ENCODE results near the gene UNC5C.

The UNC5C gene

GRCh38 chr4:95548738-95549245 is at the start of gene UNC5C:
TSS of gene UNC5C (minus strand) at chr4:95548973.
- no peak for DNase-seq

GRCh38 chr4:95596676-95597075 is 47.9 kb upstream of the UNC5C start:
- DNase-seq, result no peak

- DNase-seq, result no peak
Observed at GRCh38 chr4:95594629-95595028, 45.9 kb upstream of the UNC5C start.

- no peak for DNase-seq
Observed at GRCh38 chr4:95594013-95594412, 45.2 kb upstream of the UNC5C start.

GRCh38 chr4:95591278-95591677 is 42.5 kb upstream of the UNC5C start:
- DNase-seq, result no peak

GRCh38 chr4:95590615-95591014 is 41.8 kb upstream of the UNC5C start:
- no peak for DNase-seq

- DNase-seq, result no peak
Observed at GRCh38 chr4:95585016-95585695, 36.4 kb upstream of the UNC5C start.

DNA sequence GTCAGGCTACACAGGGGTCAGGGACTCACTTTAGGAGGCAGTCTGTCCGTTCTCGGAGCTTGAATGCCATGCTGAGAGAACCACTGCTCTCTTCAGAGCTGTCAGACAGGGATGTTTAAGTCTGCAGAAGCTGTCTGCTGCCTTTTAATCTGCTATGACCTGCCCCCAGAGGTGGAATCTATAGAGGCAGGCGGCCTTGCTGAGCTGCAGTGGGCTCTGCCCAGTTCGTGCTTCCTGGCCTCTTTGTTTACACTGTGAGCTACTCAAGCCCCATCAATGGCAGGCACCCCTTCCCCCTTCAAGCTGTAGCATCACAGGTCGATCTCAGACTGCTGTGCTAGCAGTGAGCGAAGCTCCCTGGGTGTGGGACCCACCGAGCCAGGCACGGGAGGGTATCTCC is 31.5 kb upstream of the UNC5C start:
- no peak for DNase-seq

- DNase-seq, result no peak
Observed at GRCh38 chr4:95572304-95572991, 23.7 kb upstream of the UNC5C start.

DNA sequence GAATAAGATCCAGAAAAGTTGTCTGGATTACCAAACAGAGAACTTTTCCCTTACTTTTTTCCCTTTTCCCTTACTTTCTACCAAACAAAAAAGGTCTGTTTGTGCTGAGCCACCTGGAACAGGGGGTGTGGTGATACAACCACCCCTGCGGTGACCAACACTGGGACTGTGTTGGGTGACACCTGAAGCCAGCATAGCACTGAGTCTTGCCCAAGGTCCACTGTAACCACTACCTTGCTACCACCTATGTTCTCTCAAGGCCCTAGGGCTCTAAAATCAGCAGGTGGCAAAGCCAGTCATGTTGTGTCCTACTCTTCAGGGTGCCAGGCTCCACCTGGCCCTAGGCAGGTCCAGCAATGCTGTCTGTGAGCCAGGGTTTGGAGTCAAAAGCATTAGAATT is 22.8 kb upstream of the UNC5C start:
- DNase-seq, result no peak

GRCh38 chr4:95563638-95564337 is 15.0 kb upstream of the UNC5C start:
- DNase-seq, result no peak

- DNase-seq, result no peak
Observed at GRCh38 chr4:95560774-95561173, 12.0 kb upstream of the UNC5C start.

DNA sequence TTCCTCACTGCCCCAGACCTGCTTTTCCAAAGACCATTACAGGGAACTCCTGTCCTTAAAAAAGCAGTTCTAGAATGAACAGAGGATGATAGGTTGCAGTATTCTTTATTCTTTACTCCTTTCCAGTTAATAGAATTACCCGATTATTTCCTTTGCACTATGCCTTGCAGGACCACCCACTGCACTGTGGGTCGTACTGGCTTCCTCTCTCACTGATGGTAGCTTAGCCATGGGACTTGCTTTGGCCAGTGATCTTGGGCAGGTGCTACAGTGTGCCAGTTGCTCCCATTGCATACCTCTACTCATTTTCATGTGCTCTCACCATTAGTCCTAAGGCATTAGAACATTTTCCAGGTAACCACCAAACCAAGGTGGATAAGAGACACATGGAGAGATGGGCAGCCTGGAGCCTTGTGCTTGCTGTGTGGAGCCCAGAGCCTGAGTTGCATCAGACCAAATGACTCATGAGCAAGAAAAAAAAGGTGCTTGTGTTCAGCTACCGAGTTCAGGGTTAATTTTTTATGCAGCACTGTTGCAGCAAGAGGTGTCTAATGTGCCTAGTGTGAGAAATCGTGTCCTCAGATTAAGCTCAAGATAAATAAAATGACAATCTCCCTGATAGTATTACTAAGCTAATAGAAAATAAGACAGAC is 7.6 kb upstream of the UNC5C start:
- DNase-seq, result no peak

DNA sequence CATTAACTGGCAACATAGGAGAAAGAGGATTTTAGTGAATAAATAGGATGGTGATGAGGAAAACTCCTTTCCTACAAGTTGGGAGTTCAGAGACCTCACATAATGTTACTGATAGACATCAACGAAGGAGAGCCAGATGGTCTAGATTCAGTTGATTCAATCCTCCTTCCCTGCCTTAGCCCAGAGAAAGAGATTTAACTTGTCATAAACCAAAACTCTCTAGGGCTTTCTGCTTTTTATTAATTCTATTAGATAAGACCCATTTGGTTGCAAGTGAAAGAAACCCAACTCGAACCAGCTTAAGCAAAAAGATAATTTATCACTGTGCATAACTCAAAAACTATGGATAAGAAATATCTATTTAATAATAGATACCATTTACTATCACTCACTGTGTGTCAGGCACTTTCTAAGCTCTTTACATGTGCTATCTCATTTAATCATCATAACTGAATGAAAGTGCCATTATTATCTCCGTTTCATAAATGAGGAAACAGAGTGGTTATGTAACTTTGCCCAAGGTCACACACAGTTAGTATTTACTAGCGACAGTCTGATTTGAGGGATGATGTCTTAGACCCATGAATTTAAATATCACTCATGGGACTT is 4.3 kb upstream of the UNC5C start:
- DNase-seq, result no peak

DNA sequence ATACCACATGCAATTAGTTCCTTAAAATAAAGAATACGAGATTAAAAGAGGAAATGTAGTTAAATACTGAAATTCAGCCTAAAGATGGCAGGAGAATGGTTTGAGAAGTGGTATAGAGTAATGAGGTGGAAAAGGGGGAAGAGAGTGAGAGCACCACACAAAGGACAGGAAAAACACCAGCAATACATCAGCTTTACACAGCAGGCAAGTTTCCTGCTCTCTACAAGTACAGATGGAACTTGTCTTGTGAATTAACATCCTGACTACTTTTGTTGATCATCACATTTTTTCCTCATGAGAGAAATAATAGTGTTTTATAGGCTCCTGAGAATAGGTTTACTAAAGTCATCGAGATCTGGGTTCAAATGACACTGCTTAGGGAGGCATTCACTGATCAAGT is 2.9 kb upstream of the UNC5C start:
- DNase-seq, result no peak

DNA sequence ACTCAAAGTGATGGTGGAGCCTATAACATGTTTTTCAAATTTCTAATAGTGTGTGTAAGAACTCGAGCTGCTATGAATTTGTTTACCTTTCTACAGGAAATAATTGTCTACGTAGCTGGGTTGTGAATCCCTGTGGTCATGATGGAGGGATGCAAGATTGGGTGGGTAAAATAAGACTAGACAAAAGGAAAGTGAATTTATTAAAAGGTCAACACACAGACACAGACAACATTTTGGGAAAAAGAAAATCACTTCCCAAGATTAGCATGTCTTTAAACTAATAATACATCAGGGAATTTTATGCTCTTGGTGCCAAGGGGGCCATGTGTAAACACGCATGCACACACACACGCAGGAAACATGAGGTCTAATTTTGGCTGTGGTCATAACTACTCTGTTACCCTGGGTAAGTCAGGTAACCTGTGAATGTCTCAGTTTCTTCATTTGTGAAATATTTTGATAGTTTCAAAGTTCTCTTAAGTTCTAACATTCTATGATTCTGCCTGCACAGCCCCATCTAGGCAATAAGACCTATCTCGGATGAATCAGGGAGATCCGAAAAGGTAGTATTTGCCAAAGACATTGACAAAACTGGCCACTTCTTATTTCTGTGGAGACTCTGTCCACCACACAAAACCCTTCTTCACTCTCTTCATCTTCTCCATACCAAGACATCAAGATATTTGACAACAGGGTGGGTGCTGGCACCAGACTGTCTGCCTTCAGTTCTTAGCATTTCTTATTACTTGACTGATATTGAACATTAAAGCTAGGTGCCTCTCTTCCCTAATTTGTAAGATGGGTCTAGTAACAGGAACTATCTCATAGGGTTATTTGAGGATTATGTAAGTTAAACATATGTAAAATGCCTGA is 1.6 kb upstream of the UNC5C start:
- DNase-seq, result no peak

DNA sequence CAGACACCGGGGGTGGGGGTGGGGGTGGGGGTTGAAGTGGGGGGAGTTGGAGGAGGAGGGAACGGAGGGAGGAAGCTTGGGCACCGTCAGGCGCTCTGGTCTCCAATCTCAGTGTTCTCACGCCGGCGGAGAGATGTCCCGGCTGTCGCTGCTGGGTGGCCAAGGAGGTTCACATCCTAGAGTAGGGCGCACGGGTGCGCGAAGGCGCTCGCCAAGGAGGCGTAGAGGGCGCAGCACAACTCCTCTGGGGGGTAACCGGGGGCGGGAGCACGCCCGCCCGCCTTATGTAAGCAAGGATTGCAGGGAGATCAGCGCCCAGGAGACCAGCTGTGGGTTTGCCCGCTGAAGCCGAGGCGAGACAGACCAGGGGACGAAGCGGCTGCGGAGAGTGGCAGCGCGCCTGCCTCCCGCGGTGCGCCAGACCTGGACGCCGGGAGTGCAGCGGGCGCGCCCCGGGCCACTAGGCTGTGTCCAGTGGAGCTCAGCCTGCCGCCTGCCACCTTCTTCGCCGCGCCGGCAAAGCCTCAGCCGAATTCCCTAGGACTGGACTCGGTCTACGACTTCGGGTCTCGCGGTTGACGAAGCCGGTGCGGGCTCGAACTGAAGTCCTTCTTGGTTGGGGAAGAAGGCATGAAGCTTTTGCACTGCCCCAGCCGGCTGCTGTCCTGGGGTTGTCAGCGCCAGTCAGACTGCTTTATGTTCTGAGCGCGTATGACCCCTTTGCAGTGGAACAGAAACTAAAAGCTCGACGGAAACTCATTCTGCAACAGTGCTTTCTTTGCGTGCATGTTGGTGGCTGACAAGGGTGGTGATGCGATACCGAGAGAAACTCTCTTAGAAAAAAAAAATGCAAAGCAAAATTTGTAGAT is 707 bp upstream of the UNC5C start:
- DNase-seq, result no peak

- DNase-seq, result no peak
Observed at GRCh38 chr4:95547715-95548471, 880 bp downstream of the UNC5C start.

GRCh38 chr4:95546866-95547714 is 1.7 kb downstream of the UNC5C start:
- no peak for DNase-seq
